Inflammatory macrophage (primary cell): ENCODE results near the gene FETUB.

Source experiments
- DNase-seq, 2 donors: peaks; one replicate each; pipeline ENCODE4 v3.0.0-alpha.2; 2020 to 2022
- total RNA-seq, 18 experiments: gene quantifications; one replicate each; lab custom pipeline; 2026; ENCODE audit warnings: mixed read lengths in 6 of 18, inconsistent platforms in 2 of 18; lab: John Stamatoyannopoulos, UW

FETUB gene, protein sequence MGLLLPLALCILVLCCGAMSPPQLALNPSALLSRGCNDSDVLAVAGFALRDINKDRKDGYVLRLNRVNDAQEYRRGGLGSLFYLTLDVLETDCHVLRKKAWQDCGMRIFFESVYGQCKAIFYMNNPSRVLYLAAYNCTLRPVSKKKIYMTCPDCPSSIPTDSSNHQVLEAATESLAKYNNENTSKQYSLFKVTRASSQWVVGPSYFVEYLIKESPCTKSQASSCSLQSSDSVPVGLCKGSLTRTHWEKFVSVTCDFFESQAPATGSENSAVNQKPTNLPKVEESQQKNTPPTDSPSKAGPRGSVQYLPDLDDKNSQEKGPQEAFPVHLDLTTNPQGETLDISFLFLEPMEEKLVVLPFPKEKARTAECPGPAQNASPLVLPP
- 0 to 0.06 (median 0) reads per million in 18 experiments for total RNA-seq

DNA sequence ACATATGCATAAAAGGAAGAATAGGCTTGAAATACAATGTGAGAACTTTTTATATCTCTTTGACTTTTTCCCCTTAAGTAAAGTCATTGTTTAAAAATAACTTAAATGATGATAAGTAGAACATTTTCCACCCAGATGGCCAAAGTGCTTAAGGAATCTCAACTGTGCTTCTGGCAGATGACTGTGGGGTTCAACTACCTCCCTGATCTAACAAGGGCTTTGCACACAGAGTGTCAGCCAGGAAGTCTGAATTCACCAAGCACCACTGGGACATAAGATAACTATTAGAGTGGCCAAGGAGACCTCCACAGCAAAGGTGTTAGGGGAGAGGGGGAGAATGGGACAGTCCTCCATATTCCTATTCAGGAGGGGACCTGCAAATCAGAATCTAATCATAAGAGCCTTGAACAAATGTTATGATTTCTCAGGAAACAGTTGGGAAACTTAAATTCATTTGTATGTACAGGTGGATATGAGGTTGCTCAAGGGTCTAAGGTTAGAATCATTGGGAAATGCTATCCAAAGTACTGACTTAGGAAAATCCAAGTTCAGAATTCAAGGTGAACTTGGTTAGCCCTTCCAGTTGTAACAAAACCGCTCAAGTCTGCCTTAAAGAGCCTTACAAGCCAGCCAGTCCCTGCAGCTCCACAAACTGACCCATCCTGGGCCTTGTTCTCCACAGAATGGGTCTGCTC, at the start of gene FETUB:
FETUB (plus strand) TSS at position 622 of the 695 bp plus-strand sequence; CDS start at position 684, 62 bp downstream.
- no peak for DNase-seq

GRCh38 chr3:186590580-186591295, 49.5 kb upstream of the FETUB start:
- DNase-seq = no peak

DNA sequence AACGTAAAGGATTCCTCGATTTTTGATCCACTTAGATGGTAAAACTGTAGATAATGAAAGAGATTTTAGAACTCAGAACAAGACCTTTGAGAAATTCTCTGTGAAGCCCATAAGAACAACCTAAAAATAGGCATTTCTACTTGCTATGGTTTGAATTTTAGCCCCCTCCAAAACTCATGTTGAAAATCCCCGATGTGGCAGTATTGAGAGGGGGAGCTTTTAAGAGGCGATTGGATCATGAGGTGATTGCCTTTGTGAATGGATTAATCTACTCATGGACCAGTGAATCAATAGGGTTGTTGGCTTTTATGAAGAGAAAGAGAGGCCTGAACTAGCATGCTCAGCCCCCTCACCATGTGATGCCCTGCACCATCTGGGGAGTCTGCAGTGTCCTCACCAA, 47.5 kb upstream of the FETUB start:
- no peak for DNase-seq

GRCh38 chr3:186593862-186594261, 46.3 kb upstream of the FETUB start:
- no peak for DNase-seq

- DNase-seq = no peak
Measured at GRCh38 chr3:186594591-186595113, 45.5 kb upstream of the FETUB start.

DNA sequence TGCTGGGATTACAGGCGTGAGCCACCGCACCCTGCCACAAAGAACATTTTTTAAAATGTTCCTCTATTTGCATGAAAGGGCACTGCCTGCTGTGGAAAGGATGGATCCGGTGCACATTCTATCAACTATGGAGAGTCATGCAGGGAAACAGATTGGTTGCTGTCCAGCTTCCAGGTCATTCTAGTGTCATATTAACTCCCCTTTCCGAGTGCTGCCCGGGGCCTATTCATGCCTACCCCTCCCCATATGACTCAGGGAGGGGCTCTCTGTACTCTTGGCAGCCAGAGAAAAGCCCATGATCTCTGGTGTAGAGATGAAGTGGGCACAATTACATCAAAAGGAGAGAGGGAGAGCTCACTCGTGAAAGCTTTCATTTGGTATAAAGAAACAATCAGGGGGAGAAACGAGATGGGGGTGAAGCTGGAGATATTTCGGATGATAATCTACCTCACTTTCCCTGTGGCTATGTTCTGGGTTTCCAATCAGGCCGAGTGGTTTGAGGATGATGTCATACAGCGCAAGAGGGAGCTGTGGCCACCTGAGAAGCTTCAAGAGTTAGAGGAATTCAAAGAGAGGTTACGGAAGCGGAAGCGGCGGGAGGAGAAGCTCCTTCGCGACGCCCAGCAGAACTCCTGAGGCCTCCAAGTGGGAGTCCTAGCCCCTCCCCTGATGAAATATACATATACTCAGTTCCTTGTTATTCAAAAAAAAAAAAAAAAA, 43.5 kb upstream of the FETUB start:
- DNase-seq = no peak

DNA sequence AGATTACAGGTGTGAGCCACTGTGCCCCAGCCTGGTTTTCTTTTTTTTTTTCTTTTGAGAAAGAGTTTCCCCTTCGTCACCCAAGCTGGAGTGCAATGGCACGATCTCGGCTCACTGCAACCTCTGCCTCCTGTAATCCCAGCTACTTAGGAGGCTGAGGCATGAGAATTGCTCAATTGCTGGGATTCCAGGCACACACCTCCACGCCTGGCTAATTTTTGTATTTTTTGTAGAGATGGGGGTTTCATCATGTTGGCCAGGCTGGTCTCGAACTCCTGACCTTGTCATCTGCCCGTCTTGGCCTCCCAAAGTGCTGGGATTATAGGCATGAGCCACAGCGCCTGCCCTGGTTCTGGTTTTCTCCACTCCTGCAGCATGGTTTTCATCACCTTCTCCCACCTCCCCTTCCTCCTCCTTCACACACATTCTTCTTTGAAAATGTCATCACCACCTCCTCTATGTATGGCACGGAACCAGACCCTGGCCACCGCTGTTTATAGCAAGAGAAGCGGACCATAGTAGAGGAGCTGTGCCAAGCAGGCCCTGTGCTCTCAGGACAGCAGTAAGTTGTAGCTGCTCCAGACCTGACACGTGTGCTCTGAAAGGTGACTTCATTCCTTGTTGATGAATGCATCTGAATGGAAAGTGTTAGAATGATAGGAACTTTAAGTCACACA, 42.0 kb upstream of the FETUB start:
- DNase-seq = no peak

GRCh38 chr3:186598794-186599141, 41.4 kb upstream of the FETUB start:
- DNase-seq = no peak

DNA sequence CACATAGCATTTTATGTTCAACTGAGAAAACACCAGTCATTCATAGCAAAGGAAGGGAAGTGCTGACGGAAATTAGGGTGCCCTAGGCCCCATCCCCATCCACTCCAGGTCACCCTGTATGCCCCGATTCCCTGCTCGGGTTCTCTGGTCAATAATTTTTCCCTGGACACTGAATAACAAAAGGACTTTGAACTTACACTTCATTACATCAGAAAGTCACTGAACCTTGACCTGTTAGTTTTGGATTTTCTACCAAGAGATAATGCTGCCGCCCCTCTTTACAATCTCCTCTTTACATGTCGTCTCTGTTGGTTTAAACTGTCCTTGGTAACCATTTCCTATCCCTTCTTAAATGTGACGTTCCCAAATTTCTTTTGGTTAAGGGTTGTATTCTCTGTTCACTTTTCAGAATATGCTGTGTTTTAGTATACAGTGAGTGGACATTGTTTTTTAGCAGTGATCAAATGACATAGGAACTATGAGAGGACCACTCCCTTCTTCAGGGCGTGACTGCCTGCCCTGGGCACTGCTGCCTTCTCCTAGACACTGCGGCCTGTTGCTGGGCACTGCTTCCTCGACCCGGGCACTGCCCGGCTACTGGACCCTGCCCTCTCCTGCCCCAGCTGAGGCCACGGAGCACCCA, 40.9 kb upstream of the FETUB start:
- no peak for DNase-seq

DNA sequence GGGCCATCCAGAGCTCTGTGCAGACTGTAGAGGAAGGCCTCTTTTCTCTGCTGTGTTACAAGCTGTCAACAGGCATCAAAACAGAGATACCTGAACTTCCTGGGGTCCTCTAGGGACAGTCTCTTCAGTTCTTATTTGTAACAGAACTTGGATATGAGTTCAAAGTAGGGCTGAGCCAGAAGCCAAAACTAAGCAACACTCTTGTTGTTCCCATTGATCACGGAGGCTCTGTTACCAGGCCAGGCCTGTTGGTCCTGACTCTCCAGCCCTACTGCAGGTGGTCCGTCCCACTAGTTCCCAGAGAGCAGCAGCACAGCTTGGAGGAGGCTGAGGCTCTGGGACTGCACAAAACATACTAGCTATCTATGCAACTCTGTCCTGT, 40.4 kb upstream of the FETUB start:
- DNase-seq = no peak

DNA sequence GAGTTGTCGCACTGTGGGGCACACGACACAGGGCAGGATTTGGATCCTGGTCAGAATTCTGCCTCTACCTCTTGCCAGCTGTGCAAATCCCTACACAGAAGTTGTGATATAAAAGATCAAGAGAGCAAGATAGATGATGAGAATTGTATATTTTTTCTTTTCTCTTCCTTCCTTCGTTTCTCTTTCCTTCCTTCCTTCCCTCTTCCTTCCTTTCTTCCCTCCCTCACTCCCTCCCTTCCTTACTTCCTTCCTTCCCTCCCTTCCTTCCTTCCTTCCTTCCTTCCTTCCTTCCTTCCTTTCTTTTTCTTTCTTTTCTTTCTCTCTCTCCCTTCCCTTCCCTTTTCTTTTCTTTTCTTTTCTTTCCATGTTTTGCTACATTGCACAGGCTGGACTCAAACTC, 39.3 kb upstream of the FETUB start:
- no peak for DNase-seq

GRCh38 chr3:186603159-186603558, 37.0 kb upstream of the FETUB start:
- DNase-seq = no peak

GRCh38 chr3:186605078-186605477, 35.1 kb upstream of the FETUB start:
- DNase-seq = no peak

GRCh38 chr3:186605561-186606545, 34.3 kb upstream of the FETUB start:
- no peak for DNase-seq

DNA sequence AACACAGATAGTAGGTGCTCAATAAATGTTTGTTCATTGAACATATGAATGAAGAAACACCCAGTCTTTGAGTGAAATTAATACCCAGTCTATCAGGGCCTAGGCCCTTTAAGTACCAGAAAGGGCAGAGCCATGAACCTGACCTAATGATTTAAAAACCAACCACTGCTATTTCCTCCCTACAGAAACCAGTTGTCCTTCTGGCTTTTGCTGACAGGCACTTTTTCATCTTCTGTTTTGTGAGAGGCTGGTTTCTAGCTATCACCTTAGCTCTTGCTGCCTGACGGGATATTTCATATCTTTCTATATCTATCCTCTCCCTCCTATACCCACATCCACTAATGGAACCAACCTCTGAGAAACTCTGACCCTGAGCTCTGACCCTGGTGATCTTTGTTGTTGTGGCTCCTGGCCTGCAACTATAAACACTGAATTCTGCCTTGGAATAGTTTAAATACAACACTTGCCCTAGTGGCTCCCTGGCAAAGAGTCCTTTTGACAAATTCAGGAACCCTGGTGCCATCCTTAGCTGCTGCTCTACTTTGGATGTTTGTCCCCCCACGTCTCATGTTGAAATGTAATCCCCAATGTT, 31.5 kb upstream of the FETUB start:
- no peak for DNase-seq

GRCh38 chr3:186609247-186609868, 30.8 kb upstream of the FETUB start:
- DNase-seq = peak; percentile 11 to 27

DNA sequence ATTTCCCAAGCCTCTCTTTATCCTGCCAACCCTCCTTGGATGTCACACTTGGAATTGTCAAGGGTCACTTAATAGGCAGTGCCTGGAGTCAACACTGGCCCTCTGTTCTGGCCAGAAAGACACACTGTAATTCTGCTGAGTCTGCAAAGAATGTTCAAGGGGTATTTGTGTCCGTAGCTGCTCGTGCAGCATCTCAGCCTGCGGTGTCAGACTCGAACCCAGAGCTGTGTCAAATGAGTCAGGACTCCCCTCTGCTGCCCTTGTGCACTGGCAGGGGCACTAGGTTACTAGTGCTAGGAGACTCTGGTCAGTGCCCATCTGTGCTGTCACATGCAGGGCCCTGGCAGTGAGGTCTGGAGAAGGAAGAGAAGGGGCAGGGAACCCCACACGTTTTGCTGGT, 28.1 kb upstream of the FETUB start:
- no peak for DNase-seq

- DNase-seq = no peak
Measured at GRCh38 chr3:186612721-186613636, 27.2 kb upstream of the FETUB start, which contains the start of gene AHSG. AHSG (plus strand) TSS chr3:186613060; CDS start chr3:186613142, 82 bp downstream.
